NCI-H146 treated with DMSO at 0.1 percent for 48 hours (cell line): ENCODE results near the gene AGTRAP.
A peak's percentile ranks its signal among the peaks of the same experiment; 100 is the strongest.

Source experiments
- DNase-seq: peaks from one replicate; lab custom pipeline; 2025; ENCODE audit not compliant: unreplicated experiment; lab: John Stamatoyannopoulos, UW

The AGTRAP gene

DNA sequence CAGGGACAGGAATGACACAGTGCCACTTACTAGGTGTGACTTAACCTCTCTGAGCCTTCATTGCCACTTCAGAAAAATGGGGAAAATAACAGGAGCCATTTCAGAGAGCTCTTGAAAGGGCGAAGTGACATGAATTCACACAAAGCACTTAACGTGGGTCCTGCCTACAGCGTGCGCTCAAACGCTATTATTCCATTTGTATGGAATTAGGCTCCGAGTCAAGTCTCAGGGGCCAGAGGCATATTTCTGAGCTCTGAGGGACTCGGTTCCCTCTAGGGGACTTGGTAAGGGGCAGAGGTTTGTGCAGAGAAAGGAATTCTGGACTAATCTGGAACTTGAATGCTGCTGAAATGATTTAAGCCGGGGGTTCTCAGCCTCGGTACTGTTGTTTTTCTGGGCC, 30.3 kb upstream of the AGTRAP start:
- no peak for DNase-seq

DNA sequence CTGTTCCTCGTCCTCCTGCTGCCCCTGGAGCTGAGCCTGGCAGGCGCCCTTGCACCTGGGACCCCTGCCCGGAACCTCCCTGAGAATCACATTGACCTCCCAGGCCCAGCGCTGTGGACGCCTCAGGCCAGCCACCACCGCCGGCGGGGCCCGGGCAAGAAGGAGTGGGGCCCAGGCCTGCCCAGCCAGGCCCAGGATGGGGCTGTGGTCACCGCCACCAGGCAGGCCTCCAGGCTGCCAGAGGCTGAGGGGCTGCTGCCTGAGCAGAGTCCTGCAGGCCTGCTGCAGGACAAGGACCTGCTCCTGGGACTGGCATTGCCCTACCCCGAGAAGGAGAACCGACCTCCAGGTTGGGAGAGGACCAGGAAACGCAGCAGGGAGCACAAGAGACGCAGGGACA, 29.6 kb upstream of the AGTRAP start:
- DNase-seq: no peak

DNA sequence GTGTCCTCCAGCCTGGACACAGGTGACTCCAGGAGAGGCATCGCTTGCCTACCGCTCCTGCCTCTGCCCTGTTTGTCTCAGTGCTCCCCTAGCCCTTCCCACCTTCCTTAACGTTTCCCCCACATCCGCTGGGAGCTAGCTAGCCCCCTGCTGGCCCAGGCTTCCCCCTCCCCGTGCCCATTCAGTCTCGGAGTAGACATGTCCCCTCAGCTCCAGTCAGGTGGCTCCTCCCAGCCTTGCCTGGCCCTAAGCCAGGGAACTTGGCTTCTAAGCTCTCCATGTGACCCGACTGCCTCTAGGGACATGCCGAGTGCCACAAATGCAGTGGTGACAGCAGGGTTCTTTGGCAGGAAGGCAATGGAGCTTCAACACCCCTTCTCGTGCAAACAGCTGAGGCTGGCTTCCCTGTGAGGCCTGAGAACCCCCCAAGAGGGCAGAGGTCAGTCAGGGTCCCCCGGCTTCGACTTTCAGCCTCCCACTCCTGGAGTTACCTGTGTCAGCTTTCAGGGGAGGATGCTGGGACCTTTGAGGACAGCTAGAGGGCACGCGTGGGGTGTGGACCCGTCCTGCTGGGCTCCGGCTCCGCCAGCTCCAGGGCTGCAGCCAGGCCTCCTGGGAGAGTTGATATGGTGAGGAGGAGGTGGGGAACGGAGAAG, 28.2 kb upstream of the AGTRAP start:
- peak; percentile 14 for DNase-seq

DNA sequence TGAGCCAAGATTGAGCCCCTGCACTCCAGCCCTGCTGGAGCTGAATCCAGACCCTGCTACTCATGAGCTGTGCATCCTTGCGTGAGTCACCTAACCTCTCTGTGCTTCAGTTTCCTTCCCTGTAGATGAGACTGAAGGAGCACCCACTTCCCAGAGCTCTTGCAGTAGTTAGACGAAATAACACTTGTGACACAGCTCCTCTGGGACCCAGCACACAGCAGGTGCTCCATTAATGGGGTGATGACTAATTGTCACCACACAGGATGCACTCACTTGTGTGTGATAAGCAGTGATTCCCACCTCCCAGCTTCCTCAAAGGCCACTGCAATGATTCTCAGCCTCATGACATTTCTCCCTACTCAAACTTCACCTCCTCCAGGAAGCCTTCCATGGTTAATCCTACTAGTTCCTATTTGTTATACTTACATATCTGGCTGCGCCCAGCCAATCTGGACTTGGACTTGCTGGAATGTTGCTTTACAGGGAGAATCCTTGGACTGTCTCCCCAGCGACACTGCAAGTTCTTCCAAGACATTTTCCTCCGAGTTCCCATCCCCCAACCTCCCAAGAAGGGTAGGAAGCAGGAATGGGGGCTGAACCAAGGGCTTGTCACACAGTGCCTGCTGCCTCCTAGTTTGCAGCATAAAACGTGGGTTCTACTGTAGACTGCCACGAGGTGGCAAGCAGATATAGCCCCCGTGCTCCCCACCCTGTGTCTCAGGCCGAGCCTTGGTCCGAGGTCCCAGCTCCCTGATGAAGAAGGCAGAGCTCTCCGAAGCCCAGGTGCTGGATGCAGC, 27.2 kb upstream of the AGTRAP start:
- DNase-seq: no peak

DNA sequence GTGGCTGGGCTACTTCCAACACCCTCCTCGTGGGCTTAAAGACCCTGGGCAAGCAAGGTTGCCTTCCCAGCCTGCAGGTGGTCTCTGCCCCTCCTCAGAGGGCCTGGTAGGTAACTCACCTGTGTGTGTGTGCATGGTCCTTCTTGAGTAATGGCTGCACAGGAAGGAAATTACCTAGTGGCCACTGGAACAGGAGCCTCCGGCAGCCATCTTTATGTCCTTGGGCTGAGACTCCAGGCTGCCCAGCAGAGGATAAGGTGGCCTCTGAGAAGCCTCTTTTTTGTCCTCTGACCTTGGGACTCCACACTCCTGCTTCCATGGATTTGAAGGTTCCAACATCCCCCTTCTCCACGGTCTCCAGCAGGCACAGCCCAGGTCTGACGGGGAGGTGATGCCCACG, 24.4 kb upstream of the AGTRAP start:
- DNase-seq: no peak

DNA sequence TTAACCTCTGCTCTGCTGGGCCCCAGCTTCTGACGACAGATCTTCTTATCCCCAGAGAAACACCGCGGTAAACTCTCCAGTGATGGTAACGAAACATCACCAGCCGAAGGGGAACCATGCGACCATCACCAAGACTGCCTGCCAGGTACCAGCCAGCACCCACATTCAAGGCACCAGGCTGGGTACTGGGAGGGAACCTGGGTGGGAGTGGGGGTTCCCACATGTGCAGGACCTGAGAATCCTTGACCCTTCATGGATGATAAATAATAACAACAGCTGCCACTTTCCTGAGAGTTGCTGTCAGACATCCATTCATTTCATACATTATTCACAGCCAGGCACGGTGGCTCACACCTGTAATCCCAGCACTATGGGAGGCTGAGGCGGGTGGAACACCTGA, 23.7 kb upstream of the AGTRAP start:
- no peak for DNase-seq

DNA sequence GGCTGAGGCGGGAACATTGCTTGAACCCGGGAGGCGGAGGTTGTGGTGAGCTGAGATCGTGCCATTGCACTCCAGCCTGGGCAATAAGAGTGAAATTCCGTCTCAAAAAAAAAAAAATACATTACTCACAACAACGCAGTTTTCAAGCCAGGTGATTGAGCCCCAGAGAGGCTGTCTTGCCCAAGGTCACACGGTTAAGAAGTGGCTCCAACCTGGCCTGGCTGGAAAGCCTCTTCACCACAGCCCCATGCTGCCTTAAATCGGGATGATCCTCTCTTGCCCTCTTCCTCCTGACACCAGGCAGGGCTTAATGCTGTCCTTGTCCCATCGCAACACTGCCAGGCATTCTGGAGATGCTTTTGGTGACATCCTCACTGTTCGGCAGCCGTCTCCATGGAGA, 22.8 kb upstream of the AGTRAP start:
- no peak for DNase-seq

DNA sequence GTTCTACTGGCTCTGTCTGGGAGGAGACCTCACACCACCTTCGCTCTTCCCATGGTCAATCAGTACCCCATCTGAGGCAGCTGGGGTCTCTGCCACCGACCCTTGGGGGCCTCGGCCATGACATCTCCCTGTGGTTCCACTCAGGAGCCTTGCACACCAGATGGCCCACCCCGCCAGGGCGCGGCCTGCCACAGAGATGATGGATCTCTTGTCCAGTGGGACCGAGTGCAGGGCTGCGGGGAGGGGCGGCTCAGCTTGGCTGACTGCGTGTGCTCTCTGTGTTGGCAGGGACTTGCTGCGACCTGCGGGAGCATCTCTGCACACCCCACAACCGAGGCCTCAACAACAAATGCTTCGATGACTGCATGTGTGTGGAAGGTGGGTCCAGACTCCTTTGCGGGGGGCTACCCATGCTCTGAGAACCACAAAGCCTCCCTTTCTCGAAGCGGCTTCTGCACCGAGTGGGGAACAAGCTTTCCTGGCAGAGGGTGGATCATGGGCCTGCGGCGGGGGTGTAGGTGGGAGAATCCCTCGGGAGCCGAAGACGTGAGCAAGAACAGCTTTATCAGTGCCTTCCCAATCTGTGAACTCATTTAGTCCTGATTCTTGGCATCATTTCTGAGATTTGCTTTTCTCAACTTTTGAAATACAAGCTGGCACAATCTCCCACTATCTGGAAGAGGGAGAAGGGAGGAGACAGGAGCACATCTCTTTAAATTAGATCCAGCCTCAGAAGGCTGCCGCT, 20.9 kb upstream of the AGTRAP start:
- no peak for DNase-seq

DNA sequence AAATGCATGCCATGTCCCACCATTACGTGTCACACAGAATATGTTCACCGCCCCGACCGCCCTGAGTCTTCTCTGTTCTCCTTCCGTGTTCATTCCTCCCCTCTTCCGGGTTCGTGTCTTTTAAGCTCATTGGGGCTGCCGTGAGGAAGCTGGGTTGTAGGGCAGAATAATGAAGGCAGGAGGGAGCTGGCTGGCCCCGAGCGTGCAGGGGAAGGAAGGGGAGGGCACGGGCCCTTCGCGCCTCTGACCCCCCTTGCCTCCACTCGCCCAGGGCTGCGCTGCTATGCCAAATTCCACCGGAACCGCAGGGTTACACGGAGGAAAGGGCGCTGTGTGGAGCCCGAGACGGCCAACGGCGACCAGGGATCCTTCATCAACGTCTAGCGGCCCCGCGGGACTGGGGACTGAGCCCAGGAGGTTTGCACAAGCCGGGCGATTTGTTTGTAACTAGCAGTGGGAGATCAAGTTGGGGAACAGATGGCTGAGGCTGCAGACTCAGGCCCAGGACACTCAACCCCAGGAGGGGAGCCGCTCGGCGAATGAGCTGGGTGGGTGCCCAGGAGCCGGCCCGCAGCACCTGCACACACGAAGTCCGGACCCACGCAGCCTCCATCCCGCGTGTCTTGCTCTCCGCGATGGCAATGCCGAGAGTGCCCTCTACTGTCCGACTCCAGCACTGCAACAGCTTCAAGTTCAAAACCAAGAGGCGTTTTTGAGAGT, 16.5 kb upstream of the AGTRAP start:
- DNase-seq: peak; percentile 34

DNA sequence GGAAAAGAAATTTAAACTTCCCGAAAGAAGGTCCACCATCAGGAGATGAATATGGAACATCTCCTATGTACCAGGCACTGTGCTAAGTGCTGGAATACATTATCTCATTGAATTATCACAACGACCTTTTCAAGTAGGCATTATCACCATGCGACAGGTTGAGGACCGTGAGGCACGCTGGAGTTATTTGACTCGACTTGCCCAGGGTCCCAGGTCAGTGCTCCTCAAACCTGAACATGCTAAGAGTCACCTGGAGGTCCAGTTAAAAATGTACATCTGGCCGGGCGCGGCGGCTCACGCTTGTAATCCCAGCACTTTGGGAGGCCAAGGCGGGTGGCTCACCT, 15.9 kb upstream of the AGTRAP start:
- no peak for DNase-seq

DNA sequence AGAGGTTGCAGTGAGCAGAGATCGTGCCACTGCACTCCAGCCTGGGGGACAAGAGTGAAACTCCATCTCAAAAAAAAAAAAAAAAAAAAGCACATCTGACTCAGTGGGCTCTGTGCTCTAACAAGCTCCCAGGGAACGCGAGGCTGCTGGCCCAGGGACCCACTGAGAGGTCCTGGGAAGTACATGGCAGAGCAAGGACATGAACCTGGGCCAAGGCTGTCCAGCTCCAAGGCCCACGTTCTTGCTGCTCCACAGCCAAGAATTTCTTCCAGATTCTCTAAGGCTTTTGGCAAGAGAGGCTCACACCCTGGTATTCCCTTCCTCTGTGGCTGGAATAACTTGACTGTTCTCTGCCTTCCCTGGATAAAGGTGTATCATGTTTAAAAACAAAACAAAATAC, 15.4 kb upstream of the AGTRAP start:
- no peak for DNase-seq

DNA sequence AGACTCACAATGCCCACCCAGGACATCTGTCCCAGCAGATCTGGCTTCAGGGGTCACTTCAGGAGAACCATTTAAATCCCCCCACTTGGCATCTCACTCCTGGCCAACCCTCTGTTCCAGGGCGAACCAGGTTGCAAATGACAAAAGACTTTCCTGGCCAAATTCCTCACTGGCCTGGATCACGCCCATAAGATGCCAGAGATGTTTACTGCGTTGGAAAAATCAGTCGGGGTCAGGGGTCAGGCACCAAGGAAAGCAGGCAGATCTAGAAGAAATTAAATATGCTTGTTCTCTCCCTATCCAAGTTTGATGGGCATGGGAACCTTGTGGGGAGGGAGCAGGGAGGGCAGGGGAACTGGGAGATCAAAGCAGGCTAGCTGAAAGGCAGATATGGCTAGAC, 14.6 kb upstream of the AGTRAP start:
- no peak for DNase-seq

DNA sequence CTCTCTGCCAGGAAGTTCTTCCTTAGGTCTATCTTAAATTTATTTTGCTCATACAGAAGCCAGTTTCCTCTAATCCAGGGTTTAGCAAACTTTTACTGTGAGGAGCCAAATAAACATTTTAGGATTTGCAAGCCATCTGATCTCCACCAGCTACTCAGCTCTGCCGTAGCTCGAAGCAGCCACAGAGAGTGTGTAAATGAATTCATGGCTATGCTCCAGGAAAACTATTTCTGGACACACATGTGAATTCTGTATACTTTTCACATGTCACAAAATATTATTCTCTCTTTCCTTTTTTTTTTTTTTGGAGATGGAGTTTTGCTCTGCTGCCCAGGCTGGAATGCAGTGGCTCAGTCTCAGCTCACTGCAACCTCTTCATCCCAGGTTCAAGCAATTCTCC, 13.4 kb upstream of the AGTRAP start:
- no peak for DNase-seq

DNA sequence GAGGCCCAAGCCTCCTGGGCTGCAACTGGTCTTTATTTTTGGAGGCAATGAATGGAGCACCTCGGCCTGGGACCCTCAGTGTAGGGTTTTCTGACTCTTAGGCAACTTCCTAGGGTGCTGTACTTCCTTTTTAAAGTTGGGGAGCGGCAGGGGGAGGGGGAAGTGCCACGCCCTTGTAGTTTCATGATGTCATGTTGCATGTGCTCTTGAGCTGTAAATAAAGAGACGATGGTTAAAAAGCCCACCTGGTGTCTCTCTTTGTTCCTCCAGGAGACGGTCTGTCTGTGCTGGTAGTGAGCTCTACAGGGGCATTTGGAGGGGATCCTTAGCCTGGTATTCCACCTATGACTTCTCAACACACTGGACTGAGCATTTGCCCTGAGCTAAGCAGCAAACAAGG, 10.3 kb upstream of the AGTRAP start:
- DNase-seq: peak; percentile 19

DNA sequence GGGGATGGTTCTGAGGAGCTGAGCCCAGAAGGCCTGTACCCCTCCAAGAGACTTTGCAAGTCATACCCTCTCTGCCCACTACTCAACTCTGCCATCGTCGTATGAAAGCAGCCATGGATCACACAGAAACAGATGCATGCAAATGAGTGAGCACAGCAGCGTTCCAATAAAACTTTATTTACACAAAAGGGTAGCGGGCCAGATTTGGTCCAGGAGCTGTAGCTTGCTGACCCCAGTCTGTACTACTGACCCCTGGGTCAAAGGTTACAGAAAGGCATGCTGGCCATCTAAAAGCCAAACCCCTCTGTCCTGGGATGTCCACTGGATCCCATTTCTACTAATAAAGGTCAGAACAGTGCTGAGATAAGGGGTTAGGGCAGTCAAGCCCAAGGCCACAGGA, 8.8 kb upstream of the AGTRAP start:
- DNase-seq: no peak

DNA sequence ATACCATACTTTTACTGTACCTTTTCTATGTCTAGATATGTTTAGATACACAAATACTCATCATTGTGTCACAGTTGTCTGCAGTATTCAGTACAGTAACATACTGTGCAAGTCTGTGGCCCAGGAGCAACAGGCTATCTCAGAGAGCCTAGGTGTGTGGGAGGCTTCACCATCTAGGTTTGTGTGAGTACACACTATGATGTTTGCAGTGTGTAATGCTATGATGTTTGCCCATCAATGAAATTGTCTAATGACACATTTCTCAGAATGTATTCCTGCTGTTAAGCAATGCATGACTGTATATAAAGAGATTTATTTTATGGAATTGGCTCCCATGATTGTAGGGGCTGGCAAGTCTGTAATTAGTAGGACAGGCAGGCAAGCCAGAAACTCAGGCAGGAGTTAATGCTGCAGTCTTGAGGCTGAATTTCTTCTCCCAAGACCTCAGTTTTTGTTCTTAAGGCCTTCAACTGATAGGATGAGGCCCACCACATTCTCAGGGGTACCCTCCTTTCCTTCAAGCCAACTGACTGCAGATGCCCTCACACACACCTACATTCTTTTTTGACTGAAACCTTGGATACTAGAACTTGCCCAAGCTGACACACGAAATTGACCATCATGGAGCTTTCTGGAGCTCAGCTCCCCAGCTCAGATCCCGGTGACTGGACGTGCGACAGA, 7.7 kb upstream of the AGTRAP start:
- no peak for DNase-seq

DNA sequence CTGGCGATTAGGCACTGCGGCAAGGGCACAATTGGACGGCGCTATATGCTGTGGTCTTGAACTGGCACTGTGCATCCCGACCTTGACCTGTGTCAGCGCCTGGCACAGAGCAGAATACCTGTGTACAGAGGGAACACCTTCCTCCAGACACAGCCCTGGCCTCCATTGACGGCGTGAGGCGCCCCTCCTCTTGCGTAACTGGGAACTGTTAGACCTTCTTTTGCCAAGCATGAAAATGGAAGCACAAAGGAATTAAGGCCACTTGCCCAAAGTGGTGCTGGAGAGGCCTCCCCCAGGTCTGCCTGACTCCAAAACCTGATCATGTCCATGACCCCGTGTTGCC, 6.8 kb upstream of the AGTRAP start:
- no peak for DNase-seq

DNA sequence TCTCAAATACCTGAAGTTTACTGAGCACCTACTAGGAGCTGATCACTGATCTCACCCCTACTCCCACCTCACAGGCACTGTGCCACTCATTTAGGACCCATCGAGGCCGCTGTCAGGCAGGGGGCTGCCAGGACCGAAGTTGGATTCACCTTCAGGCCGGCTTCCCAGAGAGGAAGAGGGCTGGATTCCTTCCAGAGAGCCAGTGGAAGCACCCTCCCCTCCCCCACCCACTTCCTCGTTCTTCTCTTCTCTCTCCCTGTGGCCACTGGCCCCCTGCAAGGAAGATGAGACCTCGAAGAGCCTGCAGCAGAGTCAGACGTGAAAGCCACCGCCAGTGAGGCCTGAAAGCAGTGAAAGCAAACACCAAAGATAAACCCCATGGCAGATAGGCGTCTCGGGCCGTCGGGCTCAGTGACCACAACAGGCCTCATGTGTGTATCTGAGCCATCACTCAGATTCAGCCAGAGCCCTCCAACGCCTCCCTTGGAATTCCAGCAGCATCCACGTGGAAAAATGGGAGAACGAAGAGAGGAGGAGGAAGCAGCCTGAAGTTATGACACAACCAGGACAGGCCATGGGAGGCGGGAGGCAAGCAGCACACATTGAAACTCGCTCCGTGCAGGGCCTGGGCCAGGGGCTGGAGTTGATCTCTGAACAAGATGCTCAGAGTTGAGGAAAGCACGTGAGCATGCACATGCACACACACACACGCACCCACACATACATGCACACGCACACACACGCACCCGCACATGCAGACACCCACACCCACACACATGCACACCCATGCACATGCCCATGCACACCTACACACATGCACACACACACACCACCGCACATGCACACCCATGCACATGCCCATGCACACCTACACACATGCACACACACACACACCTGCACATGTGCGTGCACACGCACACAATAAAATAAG, 6.2 kb upstream of the AGTRAP start:
- DNase-seq: no peak

DNA sequence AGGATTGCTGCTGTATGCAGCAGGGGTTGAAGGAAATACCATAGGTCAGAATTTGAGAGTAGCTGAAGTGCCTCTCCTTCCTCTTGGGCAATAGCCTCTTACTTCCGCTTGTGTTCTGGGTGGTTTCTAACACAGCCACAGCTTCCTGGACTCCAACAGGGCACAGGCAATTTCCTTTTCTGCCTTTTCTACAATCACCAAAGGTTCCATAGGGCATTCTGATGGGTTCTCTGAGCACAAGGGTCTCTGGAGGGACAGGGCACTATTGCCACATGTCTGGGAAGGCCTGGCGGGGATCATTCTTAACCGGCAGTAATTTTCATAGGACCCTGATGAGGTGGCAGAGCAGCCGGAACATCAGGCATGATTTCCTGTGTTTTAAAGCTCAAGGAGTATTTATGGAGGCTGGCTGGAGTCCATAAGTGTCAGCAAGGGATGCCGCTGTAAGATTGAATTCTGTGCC, 5.5 kb upstream of the AGTRAP start:
- DNase-seq: no peak

DNA sequence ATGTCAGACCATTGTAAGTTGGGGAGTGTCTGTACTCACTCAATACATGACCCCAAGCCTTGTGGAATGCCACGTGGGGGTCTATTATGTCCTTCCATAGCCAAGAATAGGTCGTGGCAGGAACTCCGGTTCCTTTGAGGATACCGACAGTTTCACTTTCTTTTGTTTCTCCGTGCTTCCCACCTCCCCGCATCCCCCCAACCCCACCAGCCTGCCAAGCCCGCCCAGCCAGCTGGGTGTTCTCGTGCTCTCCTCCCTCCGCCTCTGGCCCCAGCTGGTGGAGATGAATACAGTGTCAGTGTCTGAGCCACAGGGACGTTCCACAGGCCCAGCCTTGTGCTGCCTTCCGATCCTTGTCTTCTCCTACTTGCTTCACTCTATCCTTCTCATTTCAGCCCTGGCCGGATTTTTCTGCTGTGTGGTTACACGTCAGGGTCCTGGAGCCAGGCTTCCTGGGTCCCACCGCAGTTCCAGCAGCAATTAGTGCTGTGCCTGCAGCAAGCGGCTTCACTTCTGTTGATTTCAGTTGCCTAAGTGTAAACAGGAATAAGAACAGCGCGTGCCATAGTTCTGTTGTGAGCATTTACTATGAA, 4.1 kb upstream of the AGTRAP start:
- DNase-seq: no peak
